Type B pancreatic cell (in vitro differentiated cells): ENCODE measurements around the gene CAMTA1. TPM values are rescaled to one million over a fixed set of nuclear protein-coding genes. Genes with fewer than 3 reads are reported as not detected.

Experiments
- DNase-seq: peaks from one replicate; pipeline ENCODE4 v3.0.0; 2021; ENCODE audit warnings: mixed read lengths; ENCODE audit not compliant: unreplicated experiment; ENCODE audit errors: extremely low spot score
- H3K27ac Mint-ChIP-seq: 2 replicates; pipeline ENCODE4 v1.8.0; 2021; ENCODE audit warnings: mild to moderate bottlenecking, mixed read lengths
- H3K27me3 Mint-ChIP-seq: 2 replicates; pipeline ENCODE4 v1.8.0; 2021; ENCODE audit warnings: mixed read lengths
- H3K36me3 Mint-ChIP-seq: 2 replicates; pipeline ENCODE4 v1.8.0; 2021; ENCODE audit warnings: mixed read lengths
- H3K4me1 Mint-ChIP-seq: one replicate; pipeline ENCODE4 v1.8.0; 2021; ENCODE audit warnings: mixed read lengths; ENCODE audit not compliant: unreplicated experiment
- H3K4me3 Mint-ChIP-seq: 2 replicates; pipeline ENCODE4 v1.8.0; 2021; ENCODE audit warnings: mild to moderate bottlenecking, mixed read lengths
- H3K9me3 Mint-ChIP-seq: 2 replicates; pipeline ENCODE4 v1.8.0; 2021; ENCODE audit warnings: mixed read lengths
- CTCF ChIP-seq: fragments of 200-600 bp; sonication (generic); conservative IDR thresholded peaks from 2 replicates; pipeline ENCODE4 v1.5.0; 2021; ENCODE audit warnings: antibody characterized with exemption, mild to moderate bottlenecking
- total RNA-seq: library from RNA; stranded (reverse); gene quantifications from 2 replicates; pipeline ENCODE4 v1.2.1, GENCODE V29; 2021; ENCODE audit warnings: low replicate concordance

The CAMTA1 gene
- total RNA-seq, 1 donor from 2014 or later, result 82.5 TPM

- no peaks in the 10 kb centered on the region for H3K9me3 Mint-ChIP-seq
- peaks cover 15% of the 10 kb centered on the region for H3K4me1 Mint-ChIP-seq
- TF ChIP-seq CTCF, result no peak
- H3K27ac Mint-ChIP-seq, result peak within 1 kb of the TSS; percentile 89
- peak within 1 kb of the TSS; percentile 90 for H3K4me3 Mint-ChIP-seq
- H3K27me3 Mint-ChIP-seq, result no peaks in the 10 kb centered on the region
- H3K36me3 Mint-ChIP-seq, result peaks cover 23% of the 10 kb centered on the region
- DNase-seq, result peak; percentile 87
Measured at GRCh38 chr1:7770997-7771822, 986.0 kb downstream of the CAMTA1 start, which contains the start of gene VAMP3. TSS of gene VAMP3 (plus strand) at chr1:7771296. CDS start at chr1:7771384, 88 bp downstream.

GRCh38 chr1:7771823-7772299 is 986.6 kb downstream of the CAMTA1 start:
- peak overlapping the region; percentile 89 for H3K4me3 Mint-ChIP-seq
- TF ChIP-seq CTCF, result no peak
- H3K4me1 Mint-ChIP-seq, result peaks cover 15% of the 10 kb centered on the region
- no peak for DNase-seq
- no peaks in the 10 kb centered on the region for H3K27me3 Mint-ChIP-seq
- no peaks in the 10 kb centered on the region for H3K9me3 Mint-ChIP-seq
- peak overlapping the region; percentile 87 for H3K27ac Mint-ChIP-seq
- H3K36me3 Mint-ChIP-seq, result peaks cover 23% of the 10 kb centered on the region

- Mint-ChIP-seq H3K27me3 (no peaks in the 10 kb centered on the region), H3K36me3 (peaks cover 26% of the 10 kb centered on the region), H3K9me3 (no peaks in the 10 kb centered on the region), H3K4me3 (no peak overlapping the region), H3K4me1 (peaks cover 10% of the 10 kb centered on the region), H3K27ac (no peak overlapping the region)
- no peak for TF ChIP-seq CTCF
- DNase-seq, result no peak
Measured at GRCh38 chr1:7777591-7777990, 992.3 kb downstream of the CAMTA1 start.

- H3K27me3 Mint-ChIP-seq, result no peaks in the 10 kb centered on the region
- no peak for DNase-seq
- no peak for TF ChIP-seq CTCF
- peaks cover 26% of the 10 kb centered on the region for H3K36me3 Mint-ChIP-seq
- no peak overlapping the region for H3K27ac Mint-ChIP-seq
- no peak overlapping the region for H3K4me3 Mint-ChIP-seq
- no peaks in the 10 kb centered on the region for H3K9me3 Mint-ChIP-seq
- H3K4me1 Mint-ChIP-seq, result peaks cover 5% of the 10 kb centered on the region
Measured at GRCh38 chr1:7778133-7778628, 992.9 kb downstream of the CAMTA1 start.

GRCh38 chr1:7780976-7781375 is 995.7 kb downstream of the CAMTA1 start:
- H3K36me3 Mint-ChIP-seq, result peaks cover 15% of the 10 kb centered on the region
- H3K9me3 Mint-ChIP-seq, result no peaks in the 10 kb centered on the region
- no peaks in the 10 kb centered on the region for H3K4me1 Mint-ChIP-seq
- H3K27ac Mint-ChIP-seq, result no peak overlapping the region
- H3K27me3 Mint-ChIP-seq, result no peaks in the 10 kb centered on the region
- no peak for TF ChIP-seq CTCF
- DNase-seq, result no peak
- H3K4me3 Mint-ChIP-seq, result no peak overlapping the region
